H9 (cell line): Measurements from ENCODE around the gene CARD11. TPM values are rescaled to one million over a fixed set of nuclear protein-coding genes. Genes with fewer than 3 reads are reported as not detected.

Experiments
- DNase-seq: peaks from one replicate; pipeline ENCODE4 v3.0.0-alpha.2; 2017
- H2AFZ ChIP-seq: one replicate; pipeline ENCODE4 v1.6.1; 2013; ENCODE audit warnings: mild to moderate bottlenecking, low read length, control low read depth, moderate library complexity
- H2AK5ac ChIP-seq: 2 replicates; pipeline ENCODE4 v1.6.1; 2013; ENCODE audit warnings: low read length, control low read depth, mixed read lengths; ENCODE audit not compliant: insufficient read length
- H2BK120ac ChIP-seq: one replicate; pipeline ENCODE4 v1.6.1; 2013; ENCODE audit warnings: low read depth, mild to moderate bottlenecking, low read length, control low read depth, inconsistent platforms; ENCODE audit not compliant: poor library complexity, severe bottlenecking
- H2BK12ac ChIP-seq: 2 replicates; pipeline ENCODE4 v1.6.1; 2013; ENCODE audit warnings: low read length, control low read depth, mixed read lengths, low read depth; ENCODE audit not compliant: insufficient read length
- H2BK15ac ChIP-seq: 2 replicates; pipeline ENCODE4 v1.6.1; 2013; ENCODE audit warnings: low read depth, low read length, control low read depth
- H2BK20ac ChIP-seq: one replicate; pipeline ENCODE4 v1.6.1; 2013; ENCODE audit warnings: low read depth, mild to moderate bottlenecking, low read length, control low read depth, inconsistent platforms; ENCODE audit not compliant: poor library complexity, severe bottlenecking
- H2BK5ac ChIP-seq: 2 replicates; pipeline ENCODE4 v1.6.1; 2013; ENCODE audit warnings: low read length, control low read depth, mixed read lengths; ENCODE audit not compliant: insufficient read length
- H3K14ac ChIP-seq: 2 replicates; pipeline ENCODE4 v1.6.1; 2013; ENCODE audit warnings: low read length, control low read depth; ENCODE audit not compliant: insufficient read depth
- H3K18ac ChIP-seq: 2 replicates; pipeline ENCODE4 v1.6.1; 2013; ENCODE audit warnings: low read depth, mild to moderate bottlenecking, mixed read lengths, low read length, control low read depth; ENCODE audit not compliant: insufficient read length
- H3K23ac ChIP-seq: 2 replicates; pipeline ENCODE4 v1.6.1; 2013; ENCODE audit warnings: low read length, control low read depth, mixed read lengths, low read depth; ENCODE audit not compliant: insufficient read length
- H3K23me2 ChIP-seq: 2 replicates; pipeline ENCODE4 v1.6.1; 2013; ENCODE audit warnings: low read depth, mild to moderate bottlenecking, mixed read lengths, low read length, control low read depth; ENCODE audit not compliant: insufficient read length, poor library complexity, severe bottlenecking
- H3K27ac ChIP-seq: 2 replicates; pipeline ENCODE4 v1.5.1; 2013; ENCODE audit warnings: low read length, control low read depth, mixed read lengths, low read depth; ENCODE audit not compliant: insufficient read length
- H3K27me3 ChIP-seq: 2 replicates; pipeline ENCODE4 v1.6.1; 2013; ENCODE audit warnings: low read length, control low read depth, inconsistent platforms; ENCODE audit not compliant: insufficient read depth
- H3K4ac ChIP-seq: 2 replicates; pipeline ENCODE4 v1.6.1; 2013; ENCODE audit warnings: low read depth, mild to moderate bottlenecking, control low read depth, inconsistent platforms, low read length, moderate library complexity
- H3K4me1 ChIP-seq: 2 replicates; pipeline ENCODE4 v1.6.1; 2013; ENCODE audit warnings: low read length, control low read depth, inconsistent platforms; ENCODE audit not compliant: insufficient read depth
- H3K4me2 ChIP-seq: 2 replicates; pipeline ENCODE4 v1.6.1; 2013; ENCODE audit warnings: low read length, control low read depth, mixed read lengths; ENCODE audit not compliant: insufficient read length, insufficient read depth
- H3K56ac ChIP-seq: 2 replicates; pipeline ENCODE4 v1.6.1; 2013; ENCODE audit warnings: low read depth, mild to moderate bottlenecking, mixed read lengths, low read length, control low read depth; ENCODE audit not compliant: insufficient read length
- H3K79me1 ChIP-seq: 2 replicates; pipeline ENCODE4 v1.6.1; 2013; ENCODE audit warnings: low read depth, mild to moderate bottlenecking, moderate library complexity, low read length, control low read depth, inconsistent platforms; ENCODE audit not compliant: insufficient read depth, poor library complexity, severe bottlenecking
- H3K79me2 ChIP-seq: 2 replicates; pipeline ENCODE4 v1.6.1; 2013; ENCODE audit warnings: low read length, control low read depth, inconsistent platforms; ENCODE audit not compliant: insufficient read depth
- H3K9ac ChIP-seq: 2 replicates; pipeline ENCODE4 v1.6.1; 2013; ENCODE audit warnings: low read length, control low read depth, mixed read lengths; ENCODE audit not compliant: insufficient read length; ENCODE audit errors: extremely low read depth
- H3K9me3 ChIP-seq: one replicate; pipeline ENCODE4 v1.6.1; 2013; ENCODE audit warnings: low read depth, low read length, inconsistent platforms; ENCODE audit not compliant: control insufficient read depth
- H3T11ph ChIP-seq: one replicate; pipeline ENCODE4 v1.6.1; 2013; ENCODE audit warnings: mild to moderate bottlenecking, low read length, control low read depth, inconsistent platforms
- H4K20me1 ChIP-seq: one replicate; pipeline ENCODE4 v1.6.1; 2013; ENCODE audit not compliant: control insufficient read depth, insufficient read length, insufficient read depth
- H4K5ac ChIP-seq: 2 replicates; pipeline ENCODE4 v1.6.1; 2013; ENCODE audit warnings: low read depth, mild to moderate bottlenecking, mixed read lengths, low read length, control low read depth; ENCODE audit not compliant: insufficient read length
- H4K8ac ChIP-seq: replicated peaks from 2 replicates; pipeline ENCODE4 v1.6.1; 2013; ENCODE audit warnings: low read length, control low read depth, mixed read lengths, low read depth; ENCODE audit not compliant: insufficient read length
- H4K91ac ChIP-seq: 2 replicates; pipeline ENCODE4 v1.6.1; 2013; ENCODE audit warnings: low read depth, mild to moderate bottlenecking, moderate library complexity, mixed read lengths, low read length, control low read depth; ENCODE audit not compliant: insufficient read length
- H3K27ac Mint-ChIP-seq, 3 experiments: 2 replicates in 2 of 3; 3 replicates in 1 of 3; pipeline ENCODE4 v1.8.0; 2020 to 2021; ENCODE audit warnings: mixed read lengths in 3 of 3, mild to moderate bottlenecking in 1 of 3, moderate library complexity in 1 of 3
- H3K27me3 Mint-ChIP-seq: 2 replicates; pipeline ENCODE4 v1.8.0; 2021; ENCODE audit warnings: low read depth, mild to moderate bottlenecking, moderate library complexity, mixed read lengths
- H3K36me3 Mint-ChIP-seq, 3 experiments: 2 replicates in 2 of 3; 3 replicates in 1 of 3; pipeline ENCODE4 v1.8.0; 2020 to 2021; ENCODE audit warnings: low read depth in 3 of 3, mixed read lengths in 3 of 3; ENCODE audit not compliant: insufficient read depth in 1 of 3
- H3K4me1 Mint-ChIP-seq, 2 experiments: 2 replicates each; pipeline ENCODE4 v1.8.0; 2020; ENCODE audit warnings: mixed read lengths in 2 of 2
- H3K4me3 Mint-ChIP-seq, 2 experiments: 2 replicates in 1 of 2; 3 replicates in 1 of 2; pipeline ENCODE4 v1.8.0; 2020 to 2021; ENCODE audit warnings: mild to moderate bottlenecking in 2 of 2, mixed read lengths in 2 of 2, moderate library complexity in 1 of 2
- H3K9me3 Mint-ChIP-seq, 2 experiments: 2 replicates in 1 of 2; 3 replicates in 1 of 2; pipeline ENCODE4 v1.8.0; 2020; ENCODE audit warnings: mild to moderate bottlenecking in 2 of 2, mixed read lengths in 2 of 2, moderate library complexity in 1 of 2
- CTCF ChIP-seq: fragments of 200-600 bp; sonication (generic); conservative IDR thresholded peaks from 3 replicates; pipeline ENCODE4 v1.8.0; 2021; ENCODE audit warnings: antibody characterized with exemption, mild to moderate bottlenecking
- WGBS: extraction: QIAGEN DNeasy Blood & Tissue Kit; methylation state at CpG from one replicate; pipeline ENCODE4 v1.1.7; 2013; ENCODE audit warnings: missing lambda C conversion rate, low lambda C conversion rate, mixed read lengths; ENCODE audit not compliant: insufficient read length; ENCODE audit errors: extremely low coverage; 5-methylcytosine and 5-hydroxymethylcytosine counted together
- total RNA-seq: library from RNA; stranded (reverse); gene quantifications from 2 replicates; pipeline ENCODE4 v1.2.1, GENCODE V29; 2021

The CARD11 gene
- total RNA-seq, 1 experiment from 2014 or later: 20.0 TPM

- no peaks in the 10 kb centered on the region for H3K79me1 ChIP-seq
- no peak overlapping the region for H3T11ph ChIP-seq
- no peak overlapping the region for H2BK12ac ChIP-seq
- H3K4me1 ChIP-seq: no peaks in the 10 kb centered on the region
- no peak overlapping the region for H3K4me2 ChIP-seq
- Mint-ChIP-seq H3K27ac (no peak overlapping the region), H3K27me3 (no peaks in the 10 kb centered on the region), H3K36me3 (peaks cover 5 to 30% (median 18%) of the 10 kb centered on the region in 3 experiments; a peak in 6 of 7 replicates), H3K9me3 (peaks cover 0 to 2% of the 10 kb centered on the region in 2 experiments; a peak in 1 of 5 replicates), H3K4me3 (no peak overlapping the region), H3K4me1 (peaks cover 5 to 15% of the 10 kb centered on the region in 2 experiments; a peak in 2 of 4 replicates)
- H3K14ac ChIP-seq: no peak overlapping the region
- H3K4ac ChIP-seq: no peak overlapping the region
- no peak for TF ChIP-seq CTCF
- H2BK15ac ChIP-seq: no peak overlapping the region
- no peak overlapping the region for H3K56ac ChIP-seq
- no peak overlapping the region for H4K5ac ChIP-seq
- H3K27ac ChIP-seq: no peak overlapping the region
- no CpG with 5 or more reads among the region's 20 CpGs for WGBS
- H2BK20ac ChIP-seq: no peak overlapping the region
- H3K23ac ChIP-seq: no peak overlapping the region
- H4K20me1 ChIP-seq: no peaks in the 10 kb centered on the region
- H2AK5ac ChIP-seq: no peak overlapping the region
- no peak overlapping the region for H2BK120ac ChIP-seq
- no peak overlapping the region for H3K9ac ChIP-seq
- H3K18ac ChIP-seq: no peak overlapping the region
- H3K79me2 ChIP-seq: no peaks in the 10 kb centered on the region
- H4K8ac ChIP-seq: no peak overlapping the region
- no peaks in the 10 kb centered on the region for H3K23me2 ChIP-seq
- no peak overlapping the region for H2AFZ ChIP-seq
- no peaks in the 10 kb centered on the region for H3K27me3 ChIP-seq
- H2BK5ac ChIP-seq: no peak overlapping the region
- DNase-seq: no peak
- H3K9me3 ChIP-seq: no peaks in the 10 kb centered on the region
- H4K91ac ChIP-seq: no peak overlapping the region
These were observed 125.3 kb downstream of the CARD11 start for GRCh38 chr7:2918406-2918805.
